Hematopoietic multipotent progenitor cell treated with erythropoietin and hydrocortisone succinate and interleukin-3 and kit ligand, for 4 days (in vitro differentiated cells): ENCODE data around the gene HNRNPU.
"Not testable (repeated sequence)": the region's sequence is repeated elsewhere in the genome, so short reads cannot be mapped to it uniquely, and the experiment has no call there.

Experiments
- DNase-seq: peaks from one replicate; pipeline ENCODE4 v3.0.0-alpha.2; 2015

The HNRNPU gene

DNA sequence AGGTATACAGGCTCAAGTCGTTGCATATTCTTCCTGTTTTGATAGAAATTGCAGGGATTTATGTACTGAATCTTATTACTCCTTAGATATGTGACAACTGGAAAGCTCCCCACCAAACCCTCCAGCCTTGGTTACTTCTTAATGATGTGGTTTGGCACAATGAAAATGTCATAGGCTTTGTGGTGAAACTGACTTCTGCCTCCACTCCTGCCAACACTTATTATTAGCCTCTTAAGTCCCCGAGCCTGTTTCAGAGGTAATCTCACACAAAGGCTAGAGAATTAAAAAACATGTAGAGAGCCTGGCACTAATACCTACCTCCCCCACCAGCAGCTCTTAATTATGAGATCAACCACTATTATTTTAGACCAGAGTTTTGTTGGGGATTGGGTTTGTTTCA is 24.7 kb downstream of the HNRNPU start:
- peak; percentile 63 for DNase-seq

GRCh38 chr1:244837597-244838258 is 26.6 kb downstream of the HNRNPU start:
- DNase-seq, result no peak

DNA sequence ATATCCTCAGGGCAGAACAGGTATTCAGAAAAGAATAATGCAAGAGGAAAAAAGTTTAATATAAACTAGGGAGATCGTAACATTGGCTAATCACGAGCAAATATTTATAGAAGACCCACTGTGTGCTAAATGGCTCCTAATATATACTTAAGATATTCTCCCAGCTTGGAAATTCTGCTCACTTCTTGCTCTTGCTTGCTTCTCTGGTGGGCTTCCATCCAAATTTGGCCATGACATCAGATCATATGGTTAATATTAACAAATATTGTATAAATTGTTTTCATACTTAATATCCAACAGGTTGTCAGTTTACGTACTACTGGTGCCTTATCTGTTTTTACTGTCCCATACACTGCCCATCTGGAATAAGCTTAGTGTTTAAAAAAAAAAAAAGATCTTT is 27.8 kb downstream of the HNRNPU start:
- DNase-seq, result no peak

GRCh38 chr1:244836135-244836521 is 28.2 kb downstream of the HNRNPU start:
- DNase-seq, result peak; percentile 51

- DNase-seq, result peak; percentile 96
Measured at GRCh38 chr1:244835276-244836134, 28.8 kb downstream of the HNRNPU start, which contains the start of gene COX20. COX20 (plus strand) TSS chr1:244835658; CDS start chr1:244835715, 57 bp downstream.

DNA sequence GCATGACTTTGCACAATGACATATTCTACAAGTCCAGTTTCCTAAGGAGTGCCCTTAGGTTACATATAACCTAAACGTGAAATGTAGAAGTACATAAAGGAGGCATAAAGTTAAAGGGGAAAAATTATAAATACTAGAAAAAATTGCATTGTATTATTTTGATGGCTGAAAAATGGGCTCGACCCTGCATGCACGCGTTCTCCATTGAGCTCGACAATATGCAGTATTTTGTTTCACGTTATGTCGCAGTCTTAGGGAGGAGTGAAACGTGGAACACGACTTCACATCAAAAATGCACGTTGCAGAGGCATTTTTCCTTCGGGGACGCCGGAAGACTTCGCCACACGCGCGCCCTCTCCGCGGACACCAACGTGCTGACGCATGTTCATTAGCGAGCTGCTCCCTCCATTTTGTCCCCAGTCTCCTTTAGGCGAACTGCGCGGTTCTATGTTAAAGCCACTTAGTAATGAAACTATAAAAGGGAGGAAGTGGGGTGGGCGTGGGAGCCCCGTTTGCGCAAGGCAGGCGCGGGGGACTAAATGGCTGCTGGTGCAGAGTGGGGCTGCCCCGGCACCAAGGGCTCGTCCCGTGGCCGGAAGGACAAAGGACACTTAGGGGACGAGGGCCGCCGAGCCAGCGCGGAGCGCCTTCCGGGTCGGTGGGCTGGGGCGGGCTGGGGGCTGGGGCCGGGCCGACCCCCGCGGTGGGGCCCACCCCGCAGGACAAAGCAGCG is 29.6 kb downstream of the HNRNPU start:
- peak; percentile 97 for DNase-seq

DNA sequence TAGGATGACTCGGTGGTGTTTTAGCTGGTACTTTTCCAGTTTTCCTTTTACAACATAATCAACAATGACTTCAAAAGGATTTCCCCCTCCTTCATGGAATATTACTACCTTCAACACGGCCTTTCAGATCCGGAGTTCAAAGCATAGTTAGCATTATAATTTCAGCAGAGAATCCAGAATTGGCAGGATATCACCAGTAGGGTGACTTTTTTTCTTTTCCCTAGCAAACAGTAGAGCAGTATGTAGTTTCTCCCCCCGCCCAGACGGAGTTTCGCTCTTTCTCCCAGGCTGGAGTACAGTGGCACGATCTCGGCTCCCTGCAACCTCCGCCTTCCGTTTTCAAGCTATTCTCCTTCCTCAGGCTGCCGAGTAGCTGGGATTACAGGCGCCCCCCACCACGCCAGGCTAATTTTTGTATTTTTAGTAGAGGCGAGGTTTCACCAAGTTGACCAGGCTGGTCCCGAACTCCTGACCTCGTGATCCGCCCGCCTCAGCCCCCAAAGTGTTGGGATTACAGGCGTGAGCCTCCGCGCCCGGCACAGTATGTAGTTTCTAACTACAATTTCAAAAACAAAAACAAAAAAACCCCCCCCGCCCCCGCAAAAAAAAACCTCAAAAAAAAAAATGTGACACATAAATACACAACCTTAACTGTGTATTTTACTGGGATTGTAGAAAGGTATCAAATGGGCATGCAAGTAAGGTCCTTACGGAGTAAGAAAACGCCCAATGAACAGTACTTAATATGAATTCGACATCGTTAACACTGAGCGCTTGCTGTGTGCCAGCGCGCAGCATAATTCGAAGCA is 30.4 kb downstream of the HNRNPU start:
- peak; percentile 90 for DNase-seq

- DNase-seq, result not testable (repeated sequence)
Measured at GRCh38 chr1:244833260-244833659, 31.1 kb downstream of the HNRNPU start.

- DNase-seq, result no peak
Measured at GRCh38 chr1:244830639-244831038, 33.7 kb downstream of the HNRNPU start.

DNA sequence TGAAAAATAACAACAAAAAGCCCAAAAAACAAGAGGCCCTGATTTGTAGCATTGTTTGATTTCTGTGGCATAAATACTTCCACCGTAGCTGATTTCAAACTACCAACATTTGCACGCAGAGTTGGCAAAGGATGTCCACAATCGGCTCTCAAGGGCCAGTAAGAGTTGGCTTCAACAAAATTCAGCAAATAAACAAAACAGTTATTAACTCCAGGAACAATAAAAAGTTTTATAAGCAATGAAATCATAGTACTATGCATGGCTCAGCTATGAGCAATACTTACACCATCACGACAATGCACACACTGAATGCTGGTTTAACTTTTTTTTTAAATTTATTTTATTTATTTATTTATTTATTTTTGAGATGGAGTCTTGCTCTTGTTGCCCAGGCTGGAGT is 37.6 kb downstream of the HNRNPU start:
- no peak for DNase-seq

DNA sequence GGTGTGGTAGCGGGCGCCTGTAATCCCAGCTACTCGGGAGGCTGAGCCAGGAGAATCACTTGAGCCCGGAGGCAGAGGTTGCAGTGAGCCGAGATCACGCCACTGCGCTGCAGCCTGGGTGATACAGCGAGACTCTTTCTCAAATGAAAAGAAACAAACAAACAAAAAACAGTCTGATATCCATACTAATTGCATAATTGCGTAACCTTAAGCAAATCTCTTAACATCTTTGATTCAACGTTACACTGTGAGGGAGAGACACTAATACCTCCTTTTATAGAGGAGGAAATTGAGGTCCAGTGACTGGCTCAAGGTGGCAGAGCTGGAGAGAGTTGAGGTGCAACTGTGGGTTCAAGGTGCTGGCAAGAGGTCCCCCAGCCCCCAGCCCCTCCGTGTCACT is 41.5 kb downstream of the HNRNPU start:
- DNase-seq, result no peak

GRCh38 chr1:244821134-244821533 is 43.2 kb downstream of the HNRNPU start:
- no peak for DNase-seq

- DNase-seq, result no peak
Measured at GRCh38 chr1:244820131-244820530, 44.2 kb downstream of the HNRNPU start.

DNA sequence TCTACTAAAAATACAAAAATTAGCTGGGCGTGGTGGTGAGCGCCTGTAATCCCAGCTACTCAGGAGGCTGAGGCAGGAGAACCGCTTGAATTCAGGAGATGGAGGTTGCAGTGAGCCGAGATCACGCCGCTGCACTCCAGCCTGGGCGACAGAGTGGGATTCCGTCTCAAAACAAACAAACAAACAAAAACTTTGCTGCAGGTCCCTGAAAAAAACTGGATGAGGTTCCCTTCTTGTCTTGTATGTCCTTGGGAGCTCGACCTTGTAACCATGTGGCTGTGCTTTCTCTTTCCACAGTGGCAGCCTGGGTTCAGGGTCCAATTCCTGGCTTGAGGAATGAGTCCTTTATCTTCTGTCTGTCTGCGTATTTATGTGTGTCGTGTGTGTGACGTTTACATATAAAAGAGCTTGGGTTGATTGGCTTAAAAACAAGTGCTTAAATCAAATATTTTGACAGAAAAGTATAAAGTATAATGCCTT is 46.9 kb downstream of the HNRNPU start:
- no peak for DNase-seq

DNA sequence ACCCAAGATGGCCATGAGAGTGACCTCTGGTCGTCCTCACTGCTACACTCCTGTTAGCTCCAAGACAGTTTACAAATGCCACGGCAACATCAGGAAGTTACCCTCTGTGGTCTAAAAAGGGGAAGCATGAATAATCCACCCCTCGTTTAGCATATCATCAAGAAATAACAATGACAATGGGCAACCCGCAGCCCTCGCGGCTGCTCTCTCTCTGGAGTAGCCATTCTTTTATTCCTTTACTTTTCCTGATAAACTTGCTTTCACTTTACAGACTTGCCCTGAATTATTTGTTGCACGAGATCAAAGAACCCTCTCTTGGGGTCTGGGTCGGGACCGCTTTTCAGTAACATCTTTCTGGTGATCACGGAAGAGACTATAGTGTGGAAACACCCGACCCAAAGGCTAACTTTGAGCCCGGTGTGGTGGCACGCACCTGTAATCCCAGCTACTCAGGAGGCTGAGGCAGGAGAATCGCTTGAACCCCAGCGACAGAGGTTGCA is 48.7 kb downstream of the HNRNPU start:
- DNase-seq, result peak; percentile 87

GRCh38 chr1:244813327-244813726 is 51.0 kb downstream of the HNRNPU start:
- DNase-seq, result no peak

DNA sequence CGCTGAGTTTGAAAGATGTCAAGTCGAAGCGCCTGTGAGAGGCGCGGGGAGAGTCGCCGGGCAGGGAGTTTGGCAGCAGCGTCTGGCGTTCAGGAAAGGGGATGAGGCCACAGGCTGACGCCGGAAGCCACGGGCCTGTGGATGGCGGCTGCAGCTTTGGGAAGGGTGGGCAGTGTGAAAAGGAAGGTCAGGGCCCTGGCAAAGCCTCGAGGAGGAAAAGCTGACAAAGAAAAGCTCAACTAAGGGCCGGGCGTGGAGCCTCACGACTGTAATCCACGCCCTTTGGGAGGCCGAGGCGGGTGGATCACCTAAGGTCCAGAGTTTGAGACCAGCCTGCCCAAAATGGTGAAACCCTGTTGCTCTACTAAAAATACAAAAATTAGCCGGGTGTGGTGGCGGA is 54.1 kb downstream of the HNRNPU start:
- DNase-seq, result no peak

GRCh38 chr1:244807138-244807537 is 57.2 kb downstream of the HNRNPU start:
- DNase-seq, result no peak

GRCh38 chr1:244804841-244805240 is 59.5 kb downstream of the HNRNPU start:
- no peak for DNase-seq

- DNase-seq, result no peak
Measured at GRCh38 chr1:244802556-244803239, 61.6 kb downstream of the HNRNPU start.

DNA sequence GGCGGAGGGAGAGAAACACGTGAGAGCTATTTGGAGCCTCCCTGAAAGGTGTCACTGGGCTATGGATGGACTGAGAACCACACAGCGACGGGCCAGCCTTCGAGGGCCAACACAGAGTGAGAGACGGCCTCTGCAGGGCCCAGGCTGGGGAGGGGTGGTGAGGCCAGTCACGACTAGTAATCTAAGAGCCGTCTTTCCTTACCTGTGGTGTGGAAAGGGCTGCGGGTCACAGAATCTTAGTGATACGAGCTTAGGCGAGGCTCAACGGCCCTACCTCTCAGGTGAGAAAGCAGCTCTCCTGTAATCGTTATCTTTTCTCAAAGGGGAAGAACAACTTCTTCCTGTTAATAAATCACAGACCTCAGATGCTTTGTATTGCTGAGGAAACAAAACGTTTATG is 62.3 kb downstream of the HNRNPU start:
- DNase-seq, result no peak

- peak; percentile 74 for DNase-seq
Measured at GRCh38 chr1:244801246-244801645, 63.1 kb downstream of the HNRNPU start.
